GM18519 (cell line): Measurements from ENCODE around the gene SIGLEC8.
"Not testable (repeated sequence)": the region's sequence is repeated elsewhere in the genome, so short reads cannot be mapped to it uniquely, and the experiment has no call there.

Experiments used
- ATAC-seq: cut with Tn5 transposase; IDR thresholded peaks from one replicate; pipeline ENCODE4 v1.9.1; 2021; ENCODE audit warnings: mild to moderate bottlenecking, moderate library complexity; ENCODE audit not compliant: unreplicated experiment, low FRiP score

The SIGLEC8 gene

GRCh38 chr19:51458051-51458645 is at the start of gene SIGLEC8:
Gene SIGLEC8, minus strand, starts transcription at chr19:51458454. Its CDS starts 67 bp downstream, at chr19:51458387.
- ATAC-seq, result no peak

- no peak for ATAC-seq
These were observed 49.4 kb upstream of the SIGLEC8 start for GRCh38 chr19:51507640-51508058.

GRCh38 chr19:51507192-51507591 is 48.9 kb upstream of the SIGLEC8 start:
- no peak for ATAC-seq

GRCh38 chr19:51505904-51506303 is 47.6 kb upstream of the SIGLEC8 start:
- no peak for ATAC-seq

- no peak for ATAC-seq
These were observed 45.6 kb upstream of the SIGLEC8 start for GRCh38 chr19:51503896-51504295.

- ATAC-seq, result no peak
These were observed 45.1 kb upstream of the SIGLEC8 start for GRCh38 chr19:51503286-51503817.

- no peak for ATAC-seq
These were observed 43.5 kb upstream of the SIGLEC8 start, which contains the start of gene SIGLEC12 for GRCh38 chr19:51501594-51502263. Gene SIGLEC12, minus strand, starts transcription at chr19:51501800. Its CDS starts 67 bp downstream, at chr19:51501733.

- ATAC-seq, result not testable (repeated sequence)
These were observed 42.7 kb upstream of the SIGLEC8 start for GRCh38 chr19:51500931-51501330.

- ATAC-seq, result no peak
These were observed 39.4 kb upstream of the SIGLEC8 start for GRCh38 chr19:51497666-51498065.

GRCh38 chr19:51493776-51494175 is 35.5 kb upstream of the SIGLEC8 start:
- ATAC-seq, result no peak

- ATAC-seq, result no peak
These were observed 33.3 kb upstream of the SIGLEC8 start for GRCh38 chr19:51491586-51491985.

- no peak for ATAC-seq
These were observed 32.4 kb upstream of the SIGLEC8 start for GRCh38 chr19:51490676-51491075.

- ATAC-seq, result no peak
These were observed 30.9 kb upstream of the SIGLEC8 start for GRCh38 chr19:51489113-51489512.

- no peak for ATAC-seq
These were observed 30.2 kb upstream of the SIGLEC8 start for GRCh38 chr19:51488491-51488890.

GRCh38 chr19:51485960-51486660 is 27.9 kb upstream of the SIGLEC8 start:
- ATAC-seq, result no peak

- no peak for ATAC-seq
These were observed 22.3 kb upstream of the SIGLEC8 start for GRCh38 chr19:51480590-51480989.

GRCh38 chr19:51479531-51480331 is 21.5 kb upstream of the SIGLEC8 start:
- ATAC-seq, result no peak

- no peak for ATAC-seq
These were observed 20.4 kb upstream of the SIGLEC8 start, which contains the start of gene CEACAM18 for GRCh38 chr19:51478381-51479234. Gene CEACAM18, plus strand, starts transcription at chr19:51478539.

- no peak for ATAC-seq
These were observed 19.1 kb upstream of the SIGLEC8 start for GRCh38 chr19:51477344-51477743.
